ENCODE measurements around the gene SCGB3A1.

Gene SCGB3A1

GRCh38 chr5:180591311-180591887 is at the start of gene SCGB3A1:
Gene SCGB3A1, minus strand, starts transcription at chr5:180591499. Its CDS starts 37 bp downstream, at chr5:180591462.
- in situ Hi-C loops (cut with MboI; ENCODE audit: low pct_unique_long_range_greater_than_20kb, low sequenced_read_pairs), result no loop called here

GRCh38 chr5:180640611-180640860 is 49.2 kb upstream of the SCGB3A1 start:
- in situ Hi-C loops (cut with MboI; ENCODE audit: low pct_unique_long_range_greater_than_20kb, low sequenced_read_pairs), result no loop called here
- DNase-seq, result no peak

More at GRCh38 chr5:180591311-180591887, at the start of gene SCGB3A1:
- no peak for DNase-seq

GRCh38 chr5:180639741-180640610 is 48.7 kb upstream of the SCGB3A1 start:
- in situ Hi-C loops (cut with MboI; ENCODE audit: low pct_unique_long_range_greater_than_20kb, low sequenced_read_pairs), result no loop called here
- DNase-seq, result peak; percentile 21

GRCh38 chr5:180639287-180639686 is 48.0 kb upstream of the SCGB3A1 start:
- DNase-seq, result no peak
- in situ Hi-C loops (cut with MboI; ENCODE audit: low pct_unique_long_range_greater_than_20kb, low sequenced_read_pairs), result no loop called here

GRCh38 chr5:180637962-180638680 is 46.8 kb upstream of the SCGB3A1 start:
- DNase-seq, result no peak
- in situ Hi-C loops (cut with MboI; ENCODE audit: low pct_unique_long_range_greater_than_20kb, low sequenced_read_pairs), result no loop called here

- in situ Hi-C loops (cut with MboI; ENCODE audit: low pct_unique_long_range_greater_than_20kb, low sequenced_read_pairs), result no loop called here
- DNase-seq, result no peak
Observed at GRCh38 chr5:180636403-180637075, 45.2 kb upstream of the SCGB3A1 start.

- in situ Hi-C loops (cut with MboI; ENCODE audit: low pct_unique_long_range_greater_than_20kb, low sequenced_read_pairs), result no loop called here
- no peak for DNase-seq
Observed at GRCh38 chr5:180636016-180636402, 44.7 kb upstream of the SCGB3A1 start.

- in situ Hi-C loops (cut with MboI; ENCODE audit: low pct_unique_long_range_greater_than_20kb, low sequenced_read_pairs), result no loop called here
- no peak for DNase-seq
Observed at GRCh38 chr5:180633283-180634177, 42.2 kb upstream of the SCGB3A1 start.

GRCh38 chr5:180632768-180633167 is 41.5 kb upstream of the SCGB3A1 start:
- in situ Hi-C loops (cut with MboI; ENCODE audit: low pct_unique_long_range_greater_than_20kb, low sequenced_read_pairs), result no loop called here
- DNase-seq, result no peak

- in situ Hi-C loops (cut with MboI; ENCODE audit: low pct_unique_long_range_greater_than_20kb, low sequenced_read_pairs), result no loop called here
- no peak for DNase-seq
Observed at GRCh38 chr5:180631549-180632383, 40.5 kb upstream of the SCGB3A1 start.

GRCh38 chr5:180630426-180630825 is 39.1 kb upstream of the SCGB3A1 start:
- in situ Hi-C loops (cut with MboI; ENCODE audit: low pct_unique_long_range_greater_than_20kb, low sequenced_read_pairs), result no loop called here
- DNase-seq, result no peak

- DNase-seq, result no peak
- in situ Hi-C loops (cut with MboI; ENCODE audit: low pct_unique_long_range_greater_than_20kb, low sequenced_read_pairs), result no loop called here
Observed at GRCh38 chr5:180629831-180630382, 38.6 kb upstream of the SCGB3A1 start.

GRCh38 chr5:180628827-180629750 is 37.8 kb upstream of the SCGB3A1 start:
- DNase-seq, result no peak
- in situ Hi-C loops (cut with MboI; ENCODE audit: low pct_unique_long_range_greater_than_20kb, low sequenced_read_pairs), result no loop called here

- in situ Hi-C loops (cut with MboI; ENCODE audit: low pct_unique_long_range_greater_than_20kb, low sequenced_read_pairs), result no loop called here
- DNase-seq, result no peak
Observed at GRCh38 chr5:180628211-180628610, 36.9 kb upstream of the SCGB3A1 start.

GRCh38 chr5:180627386-180628120 is 36.3 kb upstream of the SCGB3A1 start:
- DNase-seq, result no peak
- in situ Hi-C loops (cut with MboI; ENCODE audit: low pct_unique_long_range_greater_than_20kb, low sequenced_read_pairs), result no loop called here

All from KBM-7 (cell line).